Psoas muscle (tissue), 8 donors: ENCODE measurements around the gene LMO2. TPM values are rescaled to one million over a fixed set of nuclear protein-coding genes. Genes with fewer than 3 reads are reported as not detected.
"Not testable (repeated sequence)": the region's sequence is repeated elsewhere in the genome, so short reads cannot be mapped to it uniquely, and the experiment has no call there.

Experiments
- ATAC-seq, 4 donors: fragments of 200-7000 bp; cut with Tn5 transposase; one replicate each; pipeline ENCODE4 v1.9.1; 2020; ENCODE audit warnings: moderate library complexity in 3 of 4, mild to moderate bottlenecking in 2 of 4
- DNase-seq, 2 donors: peaks; one replicate each; pipeline ENCODE4 v3.0.0-alpha.2; 2020
- H3K27ac ChIP-seq: fragments of 200-600 bp; one replicate; pipeline ENCODE4 v1.8.0; 2022
- H3K27me3 ChIP-seq, 3 donors: fragments of 200-600 bp in 1 of 3; one replicate each; pipeline versions ENCODE4 v1.6.1 to v1.8.0; 2013 to 2022; ENCODE audit warnings: low read length in 2 of 3, mild to moderate bottlenecking in 2 of 3, moderate library complexity in 1 of 3; ENCODE audit not compliant: insufficient read depth in 3 of 3
- H3K36me3 ChIP-seq, 2 donors: fragments of 200-600 bp in 1 of 2; one replicate each; pipeline versions ENCODE4 v1.6.1 to v1.8.0; 2013 to 2022; ENCODE audit warnings: low read depth in 1 of 2, mild to moderate bottlenecking in 1 of 2, moderate library complexity in 1 of 2; ENCODE audit not compliant: insufficient read depth in 1 of 2
- H3K4me1 ChIP-seq: fragments of 200-600 bp; one replicate; pipeline ENCODE4 v1.8.0; 2022
- H3K4me3 ChIP-seq: fragments of 200-600 bp; one replicate; pipeline ENCODE4 v1.8.0; 2022; ENCODE audit warnings: mild to moderate bottlenecking
- H3K9me3 ChIP-seq: fragments of 200-600 bp; one replicate; pipeline ENCODE4 v1.8.0; 2022
- CTCF ChIP-seq: fragments of 200-600 bp; IDR thresholded peaks from one replicate; pipeline ENCODE4 v1.8.0; 2022; ENCODE audit warnings: antibody characterized with exemption
- WGBS, 3 donors: extraction: QIAGEN DNeasy Blood & Tissue Kit; methylation state at CpG; one replicate each; pipeline versions ENCODE4 v1.1.6 to v1.1.7; 2013; 5-methylcytosine and 5-hydroxymethylcytosine counted together
- intact Hi-C, 2 donors: fragments of 100-400 bp; cut with DNase I; formaldehyde crosslinking; loops; one replicate each; pipeline versions ENCODE4 v1.11.0 to v1.14.2; 2022
- polyA plus RNA-seq, 3 donors: library from polyadenylated mRNA; stranded (reverse); fragments of 200-250 nt; gene quantifications; one replicate each; pipeline ENCODE4 v1.2.3, GENCODE V29; 2013
- total RNA-seq, 4 donors: library from RNA; stranded (reverse); fragmentation: NEBNext Ultra II Directional in 2 of 4; extraction: Animal tissue kit (Norgen Biotek cat#: 25700) in 2 of 4; gene quantifications; one replicate each; pipeline versions ENCODE4 v1.2.1 to v1.2.4, GENCODE V29; 2021 to 2023
- donor health status: healthy with polysubstance abuse.
- donor health status: DM: no; HTN: no; CAD: no; lungs with moderate emphysema.
- donor health status: Bipolar disorder and iron deficiency.
- donor health status: healthy.
- donor health status: DM: yes; HTN: yes; CAD: no.
- donor health status: DM: no; HTN: no; CAD: no.
- donor health status: DM: no; HTN: no; CAD: no.
- donor health status: DM: yes; HTN: yes; CAD: no.

LMO2 gene
- total and polyA plus RNA-seq, 7 donors = 8.0 to 47.1 (median 12.3) TPM

GRCh38 chr11:33825854-33826560 is 65.9 kb downstream of the LMO2 start:
- H3K9me3 ChIP-seq = no peaks in the 10 kb centered on the region
- H3K27ac ChIP-seq = no peak overlapping the region
- intact Hi-C loops = loop anchor here (5.0 to 10.0 kb wide), 3 partner anchors 281 to 464 kb away; no protein-coding TSS in a partner anchor
- peaks cover 0 to 29% (median 3%) of the 10 kb centered on the region in 3 donors for H3K27me3 ChIP-seq
- no peak overlapping the region for H3K4me3 ChIP-seq
- no peaks in the 10 kb centered on the region for H3K36me3 ChIP-seq
- DNase-seq (no peak), ATAC-seq (no peak)
- H3K4me1 ChIP-seq = no peaks in the 10 kb centered on the region
- TF ChIP-seq CTCF = no peak
- WGBS, 3 donors = 94 to 96% (median 95%) methylated on average over 3 of the region's 3 CpGs

- ATAC-seq, H3K4me3 ChIP-seq, DNase-seq, H3K36me3 ChIP-seq, H3K27ac ChIP-seq, H3K4me1 ChIP-seq, H3K9me3 ChIP-seq: not testable (repeated sequence)
- WGBS, 3 donors = 35 to 62% (median 54%) methylated on average over 3 of the region's 3 CpGs
- peaks cover 0 to 34% (median 0%) of the 10 kb centered on the region in 3 donors for H3K27me3 ChIP-seq
- intact Hi-C loops = loop anchor here in 1 of 2 donors (10.0 kb wide), 2 partner anchors 278 to 458 kb away; no protein-coding TSS in a partner anchor
Measured at GRCh38 chr11:33822981-33823380, 68.9 kb downstream of the LMO2 start.

- 61 to 68% (median 66%) methylated on average over 16 of the region's 16 CpGs for WGBS, 3 donors
- TF ChIP-seq CTCF = no peak
- DNase-seq (no peak), ATAC-seq (no peak)
- intact Hi-C loops = loop anchor here in 1 of 2 donors (10.0 kb wide), 2 partner anchors 275 to 455 kb away; no protein-coding TSS in a partner anchor
- H3K4me3 ChIP-seq = no peak overlapping the region
- no peaks in the 10 kb centered on the region for H3K9me3 ChIP-seq
- H3K27me3 ChIP-seq = peaks cover 0 to 30% (median 0%) of the 10 kb centered on the region in 3 donors
- no peak overlapping the region for H3K27ac ChIP-seq
- H3K36me3 ChIP-seq = no peaks in the 10 kb centered on the region
- no peaks in the 10 kb centered on the region for H3K4me1 ChIP-seq
Measured at GRCh38 chr11:33819278-33820035, 72.4 kb downstream of the LMO2 start.

Other genes with a start within 250 kb of the LMO2 start
- gene C11orf91, start 191.2 kb downstream of the LMO2 start, total RNA-seq = under 1 TPM in 3 of 4 donors, not detected in 1; 0.49 to 0.87 (median 0.53) TPM
- under 1 TPM in 1 of 3 donors, not detected in 2; 0.14 TPM for gene C11orf91, start 191.2 kb downstream of the LMO2 start, polyA plus RNA-seq
- 100 to 1,000 TPM; 548 to 930 (median 580) TPM for gene CD59, start 155.7 kb downstream of the LMO2 start, total RNA-seq
- gene CD59, start 155.7 kb downstream of the LMO2 start, polyA plus RNA-seq = 100 to 1,000 TPM; 423 to 754 (median 450) TPM
- 10 to 100 TPM; 35.7 to 52.6 (median 40.9) TPM for gene FBXO3, start 117.6 kb downstream of the LMO2 start, total RNA-seq
- 10 to 100 TPM; 13.4 to 37.6 (median 22.1) TPM for gene FBXO3, start 117.6 kb downstream of the LMO2 start, polyA plus RNA-seq
- 100 to 1,000 TPM in 3 of 4 donors, 10 to 100 TPM in 1; 70.3 to 122 (median 109) TPM for gene CAPRIN1, start 159.7 kb upstream of the LMO2 start, total RNA-seq
- gene CAPRIN1, start 159.7 kb upstream of the LMO2 start, polyA plus RNA-seq = 10 to 100 TPM; 31.4 to 57.8 (median 54.9) TPM
- 10 to 100 TPM; 26.7 to 51.5 (median 37.0) TPM for gene NAT10, start 213.6 kb upstream of the LMO2 start, total RNA-seq
- gene NAT10, start 213.6 kb upstream of the LMO2 start, polyA plus RNA-seq = 10 to 100 TPM; 21.0 to 33.9 (median 28.3) TPM